Measurements from ENCODE around the gene EYA2. TPM values are rescaled to one million over a fixed set of nuclear protein-coding genes. Genes with fewer than 3 reads are reported as not detected.

The EYA2 gene
- total RNA-seq, 1 donor from 2014 or later: 1.3 TPM

- TF ChIP-seq, protein P1, sequence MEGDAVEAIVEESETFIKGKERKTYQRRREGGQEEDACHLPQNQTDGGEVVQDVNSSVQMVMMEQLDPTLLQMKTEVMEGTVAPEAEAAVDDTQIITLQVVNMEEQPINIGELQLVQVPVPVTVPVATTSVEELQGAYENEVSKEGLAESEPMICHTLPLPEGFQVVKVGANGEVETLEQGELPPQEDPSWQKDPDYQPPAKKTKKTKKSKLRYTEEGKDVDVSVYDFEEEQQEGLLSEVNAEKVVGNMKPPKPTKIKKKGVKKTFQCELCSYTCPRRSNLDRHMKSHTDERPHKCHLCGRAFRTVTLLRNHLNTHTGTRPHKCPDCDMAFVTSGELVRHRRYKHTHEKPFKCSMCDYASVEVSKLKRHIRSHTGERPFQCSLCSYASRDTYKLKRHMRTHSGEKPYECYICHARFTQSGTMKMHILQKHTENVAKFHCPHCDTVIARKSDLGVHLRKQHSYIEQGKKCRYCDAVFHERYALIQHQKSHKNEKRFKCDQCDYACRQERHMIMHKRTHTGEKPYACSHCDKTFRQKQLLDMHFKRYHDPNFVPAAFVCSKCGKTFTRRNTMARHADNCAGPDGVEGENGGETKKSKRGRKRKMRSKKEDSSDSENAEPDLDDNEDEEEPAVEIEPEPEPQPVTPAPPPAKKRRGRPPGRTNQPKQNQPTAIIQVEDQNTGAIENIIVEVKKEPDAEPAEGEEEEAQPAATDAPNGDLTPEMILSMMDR (conservative IDR thresholded peaks at IDR 0.05): no peak
- H3K4me3 Mint-ChIP-seq: no peak overlapping the region
- H3K9me3 Mint-ChIP-seq: peaks cover 12% of the 10 kb centered on the region
- DNase-seq (ENCODE audit: low read depth, low spot score): no peak
- peak overlapping the region; percentile 78 for H3K27ac Mint-ChIP-seq (ENCODE audit: unreplicated experiment)
- H3K4me1 Mint-ChIP-seq: peaks cover 24% of the 10 kb centered on the region
- H3K36me3 Mint-ChIP-seq (ENCODE audit: low read depth): peaks cover 11% of the 10 kb centered on the region
- no peaks in the 10 kb centered on the region for H3K27me3 Mint-ChIP-seq (ENCODE audit: low read depth)
These were observed 168.8 kb downstream of the EYA2 start for GRCh38 chr20:47063407-47063806.

GRCh38 chr20:47063808-47064207 is 169.2 kb downstream of the EYA2 start:
- Mint-ChIP-seq H3K4me3 (no peak overlapping the region), H3K27ac (ENCODE audit: unreplicated experiment) (no peak overlapping the region), H3K27me3 (ENCODE audit: low read depth) (no peaks in the 10 kb centered on the region), H3K36me3 (ENCODE audit: low read depth) (peaks cover 13% of the 10 kb centered on the region), H3K9me3 (peaks cover 12% of the 10 kb centered on the region), H3K4me1 (peaks cover 24% of the 10 kb centered on the region)
- TF ChIP-seq, protein P1 (conservative IDR thresholded peaks at IDR 0.05): no peak
- no peak for DNase-seq (ENCODE audit: low read depth, low spot score)

DNA sequence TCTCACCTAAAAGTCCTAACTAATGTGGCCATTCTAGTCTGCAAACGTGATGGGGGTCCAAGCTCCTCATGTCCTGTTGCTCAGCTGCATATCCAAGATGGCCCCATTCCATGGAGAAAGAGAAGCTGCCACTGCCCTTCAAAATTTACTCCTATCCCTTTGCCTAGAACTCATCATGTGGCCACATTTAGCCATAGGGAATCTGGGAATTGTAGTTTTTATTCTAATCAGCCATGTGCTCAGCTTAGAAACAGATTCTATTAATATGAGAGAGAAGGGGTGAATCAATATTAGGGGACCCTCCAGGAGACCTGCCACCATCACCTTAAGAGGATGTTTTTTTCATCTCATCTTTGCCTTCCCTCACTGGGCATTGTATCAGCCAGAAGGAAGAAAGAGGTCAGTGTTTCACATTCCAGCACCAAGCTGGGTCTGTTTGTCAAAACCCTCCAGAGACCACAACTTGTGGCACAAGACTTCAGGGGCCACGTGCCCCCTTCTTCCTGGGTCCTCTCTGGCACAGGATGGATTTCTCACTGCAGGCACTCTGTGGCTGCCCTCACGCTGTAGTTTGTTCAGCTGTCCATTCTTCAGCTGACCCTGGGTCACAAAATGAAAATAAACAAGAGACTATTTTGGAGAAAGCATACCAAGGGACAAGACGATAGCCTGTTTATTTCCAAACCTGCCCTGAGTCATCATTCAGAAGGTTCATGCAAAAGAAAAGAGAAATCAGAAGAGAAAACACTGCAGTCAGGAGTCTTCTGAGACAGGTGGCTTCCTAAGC is 172.0 kb downstream of the EYA2 start:
- no peak for DNase-seq (ENCODE audit: low read depth, low spot score)
- Mint-ChIP-seq H3K27me3 (ENCODE audit: low read depth) (no peaks in the 10 kb centered on the region), H3K36me3 (ENCODE audit: low read depth) (peaks cover 15% of the 10 kb centered on the region), H3K9me3 (peaks cover 10% of the 10 kb centered on the region), H3K27ac (ENCODE audit: unreplicated experiment) (no peak overlapping the region), H3K4me3 (no peak overlapping the region), H3K4me1 (peaks cover 24% of the 10 kb centered on the region)
- TF ChIP-seq, protein P1 (conservative IDR thresholded peaks at IDR 0.05): no peak

DNA sequence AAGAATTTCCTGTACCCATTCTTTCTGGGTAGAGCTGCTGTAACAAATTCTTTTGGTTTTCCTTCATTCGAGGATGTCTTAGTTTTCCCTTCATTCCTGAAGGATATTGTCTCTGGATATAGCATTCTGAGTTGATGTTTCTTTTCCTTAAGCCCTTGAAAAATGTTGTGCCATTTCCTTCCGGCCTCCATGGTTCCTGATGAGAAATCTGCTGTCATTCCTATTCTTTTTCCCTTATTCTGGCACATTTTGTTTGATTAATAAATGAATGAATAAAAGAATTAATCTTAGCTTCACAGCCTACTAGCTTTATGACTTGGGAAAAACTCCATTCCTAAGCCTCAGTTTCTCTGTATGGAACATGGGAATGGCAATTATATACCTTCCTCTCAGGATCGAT is 173.1 kb downstream of the EYA2 start:
- Mint-ChIP-seq H3K9me3 (peaks cover 10% of the 10 kb centered on the region), H3K27ac (ENCODE audit: unreplicated experiment) (no peak overlapping the region), H3K36me3 (ENCODE audit: low read depth) (peaks cover 13% of the 10 kb centered on the region), H3K4me1 (peaks cover 21% of the 10 kb centered on the region), H3K4me3 (no peak overlapping the region), H3K27me3 (ENCODE audit: low read depth) (no peaks in the 10 kb centered on the region)
- TF ChIP-seq, protein P1 (conservative IDR thresholded peaks at IDR 0.05): no peak
- no peak for DNase-seq (ENCODE audit: low read depth, low spot score)

GRCh38 chr20:47070176-47070575 is 175.5 kb downstream of the EYA2 start:
- DNase-seq (ENCODE audit: low read depth, low spot score): no peak
- H3K4me1 Mint-ChIP-seq: peaks cover 10% of the 10 kb centered on the region
- TF ChIP-seq, protein P1 (conservative IDR thresholded peaks at IDR 0.05): no peak
- H3K36me3 Mint-ChIP-seq (ENCODE audit: low read depth): peaks cover 16% of the 10 kb centered on the region
- no peak overlapping the region for H3K4me3 Mint-ChIP-seq
- H3K27ac Mint-ChIP-seq (ENCODE audit: unreplicated experiment): no peak overlapping the region
- peaks cover 19% of the 10 kb centered on the region for H3K9me3 Mint-ChIP-seq
- H3K27me3 Mint-ChIP-seq (ENCODE audit: low read depth): no peaks in the 10 kb centered on the region

Data from neural crest cell (in vitro differentiated cells).